ENCODE data around the gene MIX23.

Gene MIX23

GRCh38 chr3:122382888-122383666 lies at the start of gene MIX23:
Gene MIX23, minus strand, starts transcription at chr3:122383231. Its CDS starts 7 bp downstream, at chr3:122383224.
- DNase-seq, result peak; percentile 88

GRCh38 chr3:122430371-122430770 lies 47.3 kb upstream of the MIX23 start:
- no peak for DNase-seq

GRCh38 chr3:122427857-122428471 lies 44.9 kb upstream of the MIX23 start:
- DNase-seq, result no peak

- no peak for DNase-seq
Measured at GRCh38 chr3:122421836-122422235, 38.8 kb upstream of the MIX23 start.

GRCh38 chr3:122421101-122421500 lies 38.1 kb upstream of the MIX23 start:
- DNase-seq, result no peak

- no peak for DNase-seq
Measured at GRCh38 chr3:122416966-122417365, 33.9 kb upstream of the MIX23 start.

- peak; percentile 97 for DNase-seq
Measured at GRCh38 chr3:122415762-122416654, 33.0 kb upstream of the MIX23 start, which contains the start of gene WDR5B. Gene WDR5B, minus strand, starts transcription at chr3:122416062. Its CDS starts 534 bp downstream, at chr3:122415528.

GRCh38 chr3:122415104-122415744 lies 32.2 kb upstream of the MIX23 start:
- peak; percentile 15 for DNase-seq

GRCh38 chr3:122414391-122414790 lies 31.4 kb upstream of the MIX23 start:
- DNase-seq, result no peak

GRCh38 chr3:122410639-122411038 lies 27.6 kb upstream of the MIX23 start:
- no peak for DNase-seq

- no peak for DNase-seq
Measured at GRCh38 chr3:122410111-122410510, 27.1 kb upstream of the MIX23 start.

GRCh38 chr3:122409446-122409845 lies 26.4 kb upstream of the MIX23 start:
- DNase-seq, result no peak

GRCh38 chr3:122407946-122408345 lies 24.9 kb upstream of the MIX23 start:
- no peak for DNase-seq

GRCh38 chr3:122406198-122406597 lies 23.2 kb upstream of the MIX23 start:
- no peak for DNase-seq

- no peak for DNase-seq
Measured at GRCh38 chr3:122405015-122405414, 22.0 kb upstream of the MIX23 start.

- DNase-seq, result no peak
Measured at GRCh38 chr3:122403489-122403888, 20.5 kb upstream of the MIX23 start.

- no peak for DNase-seq
Measured at GRCh38 chr3:122398920-122399319, 15.9 kb upstream of the MIX23 start.

GRCh38 chr3:122397201-122397600 lies 14.2 kb upstream of the MIX23 start:
- DNase-seq, result no peak

- DNase-seq, result no peak
Measured at GRCh38 chr3:122396511-122396910, 13.5 kb upstream of the MIX23 start.

- no peak for DNase-seq
Measured at GRCh38 chr3:122395582-122395981, 12.6 kb upstream of the MIX23 start.

GRCh38 chr3:122394173-122394572 lies 11.1 kb upstream of the MIX23 start:
- DNase-seq, result no peak

GRCh38 chr3:122392868-122393844 lies 10.1 kb upstream of the MIX23 start:
- no peak for DNase-seq

Data from stimulated activated CD4-positive, alpha-beta T cell treated with anti-CD3 and anti-CD28 coated beads, Interleukin-4, amount 100 ng/mL, for 1 hour (primary cell).